Prostate gland (tissue), 2 donors: Measurements from ENCODE around the gene IQCE.
A peak's percentile ranks its signal among the peaks of the same experiment; 100 is the strongest.

ENCODE experiments used
- POLR2A ChIP-seq: fragments of 450-650 bp; IDR thresholded peaks from one replicate; pipeline ENCODE4 v1.6.1; 2016; ENCODE audit warnings: antibody characterized with exemption, mild to moderate bottlenecking
- POLR2AphosphoS5 ChIP-seq: sonication (generic); formaldehyde crosslinking; IDR thresholded peaks from one replicate; pipeline ENCODE4 v1.6.1; 2017; ENCODE audit warnings: antibody characterized with exemption
- TF ChIP-seq, protein P1 (sequence below), 4 experiments: fragments of 200-600 bp in 2 of 4; fragments of 450-650 bp in 2 of 4; sonication (generic) in 2 of 4; IDR thresholded peaks; 1 replicate in 3 of 4; 2 replicates in 1 of 4; pipeline ENCODE4 v1.5.1; 2016 to 2019; ENCODE audit warnings: antibody characterized with exemption in 4 of 4, mild to moderate bottlenecking in 2 of 4, moderate library complexity in 2 of 4

DNA sequence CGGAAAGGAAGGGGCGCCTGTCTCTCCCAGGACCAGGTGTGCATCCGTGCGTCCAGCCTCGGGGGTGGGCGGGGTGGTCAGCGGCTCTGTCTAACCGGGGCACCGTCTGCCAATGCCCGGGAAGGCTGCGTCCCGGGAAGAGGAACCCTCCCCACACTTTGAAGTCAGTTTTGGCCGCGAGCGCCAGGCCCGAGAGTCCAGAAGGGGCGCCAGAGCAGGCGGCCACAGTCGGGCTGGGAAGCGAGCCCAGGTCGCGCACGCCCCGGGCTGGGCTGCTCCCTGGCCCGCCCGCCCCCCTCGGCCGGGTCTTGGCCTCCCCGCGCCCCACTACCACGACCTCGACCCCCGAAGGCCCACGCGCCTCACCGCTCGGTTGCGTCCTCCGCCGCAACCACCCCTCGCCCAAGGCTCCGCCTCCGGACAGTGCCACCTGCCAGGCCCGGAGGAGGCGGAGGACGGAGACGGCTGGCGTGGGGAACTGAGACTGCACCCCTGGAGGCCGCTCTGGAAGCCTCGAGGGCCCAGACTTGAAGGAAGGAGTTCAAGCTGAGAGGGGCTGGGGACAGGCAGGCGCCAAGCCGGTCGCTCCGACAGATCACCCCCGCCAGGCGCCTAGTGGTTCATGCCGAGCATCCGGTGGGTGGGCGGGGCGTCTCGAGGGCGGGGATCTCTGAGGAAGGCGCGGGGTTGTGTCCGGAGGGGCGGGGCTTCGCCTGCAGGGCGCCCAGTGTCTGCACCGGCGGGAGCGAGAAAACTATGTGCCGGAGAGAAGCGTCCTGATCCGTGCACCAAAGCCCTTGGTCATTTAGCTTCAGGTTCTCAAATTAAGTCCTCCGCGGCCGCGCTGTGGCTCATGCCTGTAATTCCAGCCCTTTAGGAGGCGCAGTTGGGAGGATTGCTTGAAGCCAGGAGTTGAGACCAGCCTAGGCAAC is 3.4 kb upstream of the IQCE start, which contains the start of gene BRAT1:
- TF ChIP-seq, protein P1, sequence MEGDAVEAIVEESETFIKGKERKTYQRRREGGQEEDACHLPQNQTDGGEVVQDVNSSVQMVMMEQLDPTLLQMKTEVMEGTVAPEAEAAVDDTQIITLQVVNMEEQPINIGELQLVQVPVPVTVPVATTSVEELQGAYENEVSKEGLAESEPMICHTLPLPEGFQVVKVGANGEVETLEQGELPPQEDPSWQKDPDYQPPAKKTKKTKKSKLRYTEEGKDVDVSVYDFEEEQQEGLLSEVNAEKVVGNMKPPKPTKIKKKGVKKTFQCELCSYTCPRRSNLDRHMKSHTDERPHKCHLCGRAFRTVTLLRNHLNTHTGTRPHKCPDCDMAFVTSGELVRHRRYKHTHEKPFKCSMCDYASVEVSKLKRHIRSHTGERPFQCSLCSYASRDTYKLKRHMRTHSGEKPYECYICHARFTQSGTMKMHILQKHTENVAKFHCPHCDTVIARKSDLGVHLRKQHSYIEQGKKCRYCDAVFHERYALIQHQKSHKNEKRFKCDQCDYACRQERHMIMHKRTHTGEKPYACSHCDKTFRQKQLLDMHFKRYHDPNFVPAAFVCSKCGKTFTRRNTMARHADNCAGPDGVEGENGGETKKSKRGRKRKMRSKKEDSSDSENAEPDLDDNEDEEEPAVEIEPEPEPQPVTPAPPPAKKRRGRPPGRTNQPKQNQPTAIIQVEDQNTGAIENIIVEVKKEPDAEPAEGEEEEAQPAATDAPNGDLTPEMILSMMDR (IDR thresholded peaks at IDR 0.05) = peak in 2 of 4 experiments; percentile 30 to 43
- TF ChIP-seq POLR2AphosphoS5 (peak; percentile 86), POLR2A (peak; percentile 87)
